Activated naive CD4-positive, alpha-beta T cell treated with anti-CD3 and anti-CD28 coated beads, Interleukin-2, amount 10 ng/mL, durations not matched to agents 7 days and 5 days (primary cell): ENCODE data around the gene TNK2.
"Not testable (repeated sequence)": the region's sequence is repeated elsewhere in the genome, so short reads cannot be mapped to it uniquely, and the experiment has no call there.

ENCODE experiments used
- CTCF ChIA-PET: fragments of 350-600 bp; sonication (Branson Sonifier 250); formaldehyde crosslinking; loops from one replicate; lab custom pipeline; 2021; ENCODE audit warnings: antibody characterized with exemption; lab: Charles Lee
- DNase-seq: peaks from one replicate; pipeline ENCODE4 v3.0.0-alpha.2; 2020
- H3K27ac Mint-ChIP-seq: one replicate; pipeline ENCODE4 v1.8.0; 2021; ENCODE audit warnings: mild to moderate bottlenecking, moderate library complexity, mixed read lengths
- H3K27me3 Mint-ChIP-seq: one replicate; pipeline ENCODE4 v1.8.0; 2021; ENCODE audit warnings: mild to moderate bottlenecking, mixed read lengths
- H3K36me3 Mint-ChIP-seq: one replicate; pipeline ENCODE4 v1.8.0; 2021; ENCODE audit warnings: mixed read lengths
- H3K4me1 Mint-ChIP-seq: one replicate; pipeline ENCODE4 v1.8.0; 2021; ENCODE audit warnings: mixed read lengths
- H3K4me3 Mint-ChIP-seq: one replicate; pipeline ENCODE4 v1.8.0; 2021; ENCODE audit warnings: mild to moderate bottlenecking, moderate library complexity, mixed read lengths
- H3K9me3 Mint-ChIP-seq: one replicate; pipeline ENCODE4 v1.8.0; 2021; ENCODE audit warnings: mixed read lengths

TNK2 gene

GRCh38 chr3:195823280-195823679 lies 85.1 kb downstream of the TNK2 start:
- DNase-seq: no peak
- no peaks in the 10 kb centered on the region for H3K36me3 Mint-ChIP-seq
- H3K9me3 Mint-ChIP-seq: no peaks in the 10 kb centered on the region
- no peaks in the 10 kb centered on the region for H3K4me1 Mint-ChIP-seq
- H3K27ac Mint-ChIP-seq: no peak overlapping the region
- peaks cover 31% of the 10 kb centered on the region for H3K27me3 Mint-ChIP-seq
- CTCF ChIA-PET: no interaction called here
- H3K4me3 Mint-ChIP-seq: no peak overlapping the region

- no peak for DNase-seq
- Mint-ChIP-seq H3K9me3 (peaks cover 4% of the 10 kb centered on the region), H3K36me3 (peaks cover 2% of the 10 kb centered on the region), H3K4me1 (peaks cover 2% of the 10 kb centered on the region), H3K27me3 (peaks cover 31% of the 10 kb centered on the region), H3K27ac (no peak overlapping the region), H3K4me3 (no peak overlapping the region)
- CTCF ChIA-PET: no interaction called here
These were observed 86.1 kb downstream of the TNK2 start for GRCh38 chr3:195822131-195822696.

DNA sequence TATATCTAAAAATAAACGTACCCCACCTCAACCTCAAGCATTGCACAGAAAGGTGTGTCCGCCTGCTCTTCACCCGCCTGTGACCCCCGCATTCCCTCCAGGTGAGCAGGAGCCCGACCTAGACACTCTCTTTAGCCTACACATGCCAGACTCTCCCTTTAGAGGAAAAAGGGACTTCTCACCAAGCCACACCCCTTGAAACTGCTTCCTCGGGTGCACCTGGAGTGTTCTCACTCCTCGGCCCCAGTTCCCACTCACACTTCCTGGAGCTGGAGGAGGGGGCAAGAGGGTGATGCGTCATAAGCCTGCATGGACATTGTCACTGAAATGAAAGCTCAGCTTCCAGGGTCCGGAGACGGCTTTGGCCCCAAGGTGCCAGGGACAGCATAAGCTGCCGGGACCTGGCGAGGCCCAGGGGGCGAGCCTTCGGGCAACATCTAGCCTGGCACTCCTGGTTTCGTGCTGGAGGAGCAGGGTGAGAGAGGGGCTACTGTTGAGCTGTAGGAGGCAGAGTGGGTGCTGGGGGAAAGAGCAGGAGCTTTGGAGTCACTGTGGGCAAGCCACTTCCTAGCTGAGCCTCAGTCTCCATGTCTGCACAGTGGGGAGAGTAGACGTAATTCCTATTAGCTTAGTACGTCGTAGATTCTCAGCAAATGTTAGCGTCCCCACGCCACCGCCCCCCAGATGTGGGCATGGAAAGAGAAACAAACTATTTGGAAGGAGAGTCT lies 86.8 kb downstream of the TNK2 start:
- no peak overlapping the region for H3K4me3 Mint-ChIP-seq
- DNase-seq: no peak
- peaks cover 2% of the 10 kb centered on the region for H3K36me3 Mint-ChIP-seq
- H3K27ac Mint-ChIP-seq: no peak overlapping the region
- H3K9me3 Mint-ChIP-seq: peaks cover 4% of the 10 kb centered on the region
- CTCF ChIA-PET: interaction anchor here (0.9 kb wide), 1 partner anchor 38 kb away, joined by 3 read pairs; no protein-coding TSS in a partner anchor
- peaks cover 31% of the 10 kb centered on the region for H3K27me3 Mint-ChIP-seq
- peaks cover 2% of the 10 kb centered on the region for H3K4me1 Mint-ChIP-seq

DNA sequence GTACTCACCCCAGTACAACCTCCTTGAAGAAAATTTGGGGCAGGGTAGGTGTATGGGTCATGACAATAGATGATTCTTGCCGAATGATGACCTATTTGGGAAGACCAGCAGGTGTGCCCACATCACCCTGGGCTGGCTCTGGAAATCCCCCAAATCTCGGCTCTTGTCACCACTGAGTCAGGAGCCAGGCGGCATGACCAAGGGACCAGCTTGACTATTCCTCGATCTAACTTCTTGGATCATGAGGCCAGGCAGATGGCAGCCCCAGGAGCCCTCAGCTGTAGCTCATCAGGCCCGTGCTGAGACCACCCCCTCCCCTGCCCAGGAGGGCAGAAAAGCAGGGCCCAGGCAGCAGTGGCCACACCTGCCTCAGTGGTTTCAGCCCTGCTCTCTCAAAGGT lies 87.5 kb downstream of the TNK2 start:
- H3K9me3 Mint-ChIP-seq: peaks cover 4% of the 10 kb centered on the region

GRCh38 chr3:195820186-195820585 lies 88.2 kb downstream of the TNK2 start:
- peaks cover 4% of the 10 kb centered on the region for H3K9me3 Mint-ChIP-seq
- CTCF ChIA-PET: interaction anchor here (1.3 kb wide), 1 partner anchor 31 kb away, joined by 3 read pairs; no protein-coding TSS in a partner anchor
- peaks cover 2% of the 10 kb centered on the region for H3K4me1 Mint-ChIP-seq
- H3K27me3 Mint-ChIP-seq: peaks cover 25% of the 10 kb centered on the region
- DNase-seq: no peak
- H3K36me3 Mint-ChIP-seq: peaks cover 2% of the 10 kb centered on the region
- H3K27ac Mint-ChIP-seq: no peak overlapping the region
- no peak overlapping the region for H3K4me3 Mint-ChIP-seq

More for the DNA sequence above, 87.5 kb downstream of the TNK2 start:
- CTCF ChIA-PET: interaction anchor here (0.9 kb wide), 1 partner anchor 39 kb away, joined by 3 read pairs; no protein-coding TSS in a partner anchor
- no peak for DNase-seq
- Mint-ChIP-seq H3K27me3 (peaks cover 31% of the 10 kb centered on the region), H3K27ac (no peak overlapping the region), H3K4me3 (no peak overlapping the region), H3K36me3 (peaks cover 2% of the 10 kb centered on the region), H3K4me1 (peaks cover 2% of the 10 kb centered on the region)

GRCh38 chr3:195818301-195818700 lies 90.0 kb downstream of the TNK2 start:
- Mint-ChIP-seq H3K4me3 (no peak overlapping the region), H3K4me1 (peaks cover 2% of the 10 kb centered on the region), H3K27ac (no peak overlapping the region), H3K27me3 (peaks cover 32% of the 10 kb centered on the region), H3K36me3 (peaks cover 2% of the 10 kb centered on the region), H3K9me3 (peaks cover 4% of the 10 kb centered on the region)
- DNase-seq: no peak
- CTCF ChIA-PET: no interaction called here

- Mint-ChIP-seq H3K27ac (peak overlapping the region; percentile 25), H3K36me3 (peaks cover 2% of the 10 kb centered on the region), H3K9me3 (peaks cover 4% of the 10 kb centered on the region), H3K27me3 (peaks cover 31% of the 10 kb centered on the region), H3K4me3 (no peak overlapping the region), H3K4me1 (peaks cover 2% of the 10 kb centered on the region)
- CTCF ChIA-PET: no interaction called here
- no peak for DNase-seq
These were observed 90.7 kb downstream of the TNK2 start for GRCh38 chr3:195817578-195818135.

DNA sequence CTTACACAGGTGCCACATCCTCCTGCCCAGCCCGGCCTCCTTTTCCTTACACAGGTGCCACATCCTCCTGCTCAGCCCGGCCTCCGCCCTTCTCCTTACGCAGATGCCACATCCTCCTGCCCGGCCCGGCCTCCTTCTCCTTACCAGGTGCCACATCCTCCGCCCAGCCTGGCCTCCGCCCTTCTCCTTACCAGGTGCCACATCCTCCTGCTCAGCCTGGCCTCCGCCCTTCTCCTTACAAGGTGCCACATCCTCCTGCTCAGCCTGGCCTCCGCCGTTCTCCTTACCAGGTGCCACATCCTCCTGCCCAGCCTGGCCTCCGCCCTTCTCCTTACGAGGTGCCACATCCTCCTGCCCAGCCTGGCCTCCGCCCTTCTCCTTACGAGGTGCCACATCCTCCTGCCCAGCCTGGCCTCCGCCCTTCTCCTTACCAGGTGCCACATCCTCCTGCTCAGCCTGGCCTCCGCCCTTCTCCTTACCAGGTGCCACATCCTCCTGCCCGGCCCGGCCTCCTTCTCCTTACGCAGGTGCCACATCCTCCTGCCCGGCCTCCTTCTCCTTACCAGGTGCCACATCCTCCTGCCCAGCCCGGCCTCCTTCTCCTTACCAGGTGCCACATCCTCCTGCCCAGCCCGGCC lies 92.0 kb downstream of the TNK2 start:
- H3K4me1 Mint-ChIP-seq, DNase-seq, H3K4me3 Mint-ChIP-seq, H3K9me3 Mint-ChIP-seq, H3K36me3 Mint-ChIP-seq, CTCF ChIA-PET, H3K27ac Mint-ChIP-seq: not testable (repeated sequence)
- peaks cover 29% of the 10 kb centered on the region for H3K27me3 Mint-ChIP-seq

- no peak for DNase-seq
- Mint-ChIP-seq H3K9me3 (peaks cover 4% of the 10 kb centered on the region), H3K27ac (no peak overlapping the region), H3K4me3 (no peak overlapping the region), H3K27me3 (peaks cover 31% of the 10 kb centered on the region), H3K4me1 (peaks cover 2% of the 10 kb centered on the region), H3K36me3 (peaks cover 2% of the 10 kb centered on the region)
- CTCF ChIA-PET: interaction anchor here (0.6 kb wide), 1 partner anchor 79 kb away, joined by 3 read pairs; no protein-coding TSS in a partner anchor
These were observed 93.1 kb downstream of the TNK2 start for GRCh38 chr3:195815169-195815771.

- peaks cover 34% of the 10 kb centered on the region for H3K27me3 Mint-ChIP-seq
- no peak for DNase-seq
- H3K27ac Mint-ChIP-seq: no peak overlapping the region
These were observed 94.3 kb downstream of the TNK2 start for GRCh38 chr3:195813916-195814640.

More at GRCh38 chr3:195813916-195814640, 94.3 kb downstream of the TNK2 start:
- H3K4me3 Mint-ChIP-seq: no peak overlapping the region
- H3K36me3 Mint-ChIP-seq: peaks cover 2% of the 10 kb centered on the region
- peaks cover 4% of the 10 kb centered on the region for H3K9me3 Mint-ChIP-seq
- H3K4me1 Mint-ChIP-seq: peaks cover 2% of the 10 kb centered on the region
- CTCF ChIA-PET: interaction anchor here (0.7 kb wide), 1 partner anchor 36 kb away, joined by 3 read pairs; no protein-coding TSS in a partner anchor
